ENCODE data around the gene RNF123.
"Not testable (repeated sequence)": the region's sequence is repeated elsewhere in the genome, so short reads cannot be mapped to it uniquely, and the experiment has no call there.

RNF123 gene

DNA sequence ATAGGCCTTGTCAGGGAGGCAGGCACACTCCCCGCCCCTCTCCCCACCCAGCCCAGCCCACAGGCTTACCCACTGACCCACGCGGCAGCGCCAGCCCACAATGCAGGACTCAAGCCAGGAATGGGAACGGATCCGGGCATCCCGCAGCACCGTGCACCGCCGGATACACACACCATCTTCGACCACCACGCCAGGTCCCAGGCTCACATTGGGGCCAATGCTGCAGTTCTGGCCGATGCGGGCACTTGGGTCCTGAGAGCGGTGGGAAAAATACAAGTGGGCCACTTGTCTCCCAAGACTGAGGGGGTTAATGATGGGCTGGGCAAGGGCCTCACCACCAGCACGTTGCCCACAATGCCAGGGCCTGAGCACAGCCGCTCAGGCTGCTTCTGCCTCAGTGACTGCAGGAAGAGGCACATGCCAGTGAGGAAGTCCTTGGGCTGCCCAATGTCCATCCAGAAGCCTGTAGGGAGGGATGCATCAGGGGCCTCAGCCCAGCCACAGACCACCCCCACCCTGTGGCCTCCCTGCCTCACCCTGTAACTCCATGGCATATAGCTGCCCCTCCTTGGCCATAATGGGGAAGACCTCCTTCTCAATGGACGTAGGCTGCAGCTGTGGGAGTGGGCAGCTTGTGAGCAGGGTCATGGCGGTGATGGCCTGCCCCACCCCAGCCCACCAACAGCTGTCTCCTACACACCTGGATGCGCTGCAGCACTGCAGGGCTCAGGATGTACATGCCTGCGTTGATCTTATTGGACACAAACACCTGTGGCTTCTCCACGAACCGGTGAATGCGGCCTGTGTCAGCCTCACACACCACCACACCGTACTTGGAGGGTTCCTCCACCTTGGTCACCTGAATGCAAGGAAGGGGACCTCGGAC is 32.8 kb downstream of the RNF123 start:
- DNase-seq, result no peak

DNA sequence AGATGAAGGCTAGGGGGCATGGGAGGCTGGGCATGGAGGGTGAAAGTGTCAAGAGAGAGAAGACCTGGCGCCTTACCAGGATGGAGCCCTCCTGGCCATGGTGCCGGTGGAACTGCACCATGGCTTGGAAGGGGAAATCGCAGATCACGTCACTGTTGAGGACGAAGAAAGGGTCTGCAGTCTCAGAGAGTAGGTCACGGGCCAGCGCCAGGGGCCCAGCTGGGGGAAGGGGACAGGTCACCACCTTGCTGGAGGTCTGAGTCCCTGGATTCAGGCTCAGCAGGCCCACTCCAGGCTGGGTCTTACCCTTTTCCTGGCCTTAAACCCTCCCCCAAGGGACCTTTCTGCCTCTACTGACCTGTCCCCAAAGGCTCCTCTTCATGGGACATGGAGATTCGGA is 33.5 kb downstream of the RNF123 start:
- DNase-seq, result no peak

DNA sequence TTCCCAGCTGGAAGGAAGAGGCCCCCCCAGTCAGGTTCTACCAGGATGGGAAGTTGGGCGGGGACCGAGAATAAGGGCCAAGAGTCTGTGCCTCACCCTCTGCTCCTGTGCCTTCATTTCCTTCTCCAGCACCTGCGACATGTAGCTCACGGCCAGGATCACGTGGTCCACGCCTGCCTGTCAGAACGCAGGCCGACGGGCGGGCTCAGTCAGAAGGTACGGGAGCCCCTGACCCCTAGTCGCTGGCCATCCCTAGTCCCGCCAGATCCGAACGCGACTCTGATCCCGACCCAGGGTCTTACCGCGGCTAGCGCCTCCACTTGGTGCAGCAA is 33.9 kb downstream of the RNF123 start:
- no peak for DNase-seq

DNA sequence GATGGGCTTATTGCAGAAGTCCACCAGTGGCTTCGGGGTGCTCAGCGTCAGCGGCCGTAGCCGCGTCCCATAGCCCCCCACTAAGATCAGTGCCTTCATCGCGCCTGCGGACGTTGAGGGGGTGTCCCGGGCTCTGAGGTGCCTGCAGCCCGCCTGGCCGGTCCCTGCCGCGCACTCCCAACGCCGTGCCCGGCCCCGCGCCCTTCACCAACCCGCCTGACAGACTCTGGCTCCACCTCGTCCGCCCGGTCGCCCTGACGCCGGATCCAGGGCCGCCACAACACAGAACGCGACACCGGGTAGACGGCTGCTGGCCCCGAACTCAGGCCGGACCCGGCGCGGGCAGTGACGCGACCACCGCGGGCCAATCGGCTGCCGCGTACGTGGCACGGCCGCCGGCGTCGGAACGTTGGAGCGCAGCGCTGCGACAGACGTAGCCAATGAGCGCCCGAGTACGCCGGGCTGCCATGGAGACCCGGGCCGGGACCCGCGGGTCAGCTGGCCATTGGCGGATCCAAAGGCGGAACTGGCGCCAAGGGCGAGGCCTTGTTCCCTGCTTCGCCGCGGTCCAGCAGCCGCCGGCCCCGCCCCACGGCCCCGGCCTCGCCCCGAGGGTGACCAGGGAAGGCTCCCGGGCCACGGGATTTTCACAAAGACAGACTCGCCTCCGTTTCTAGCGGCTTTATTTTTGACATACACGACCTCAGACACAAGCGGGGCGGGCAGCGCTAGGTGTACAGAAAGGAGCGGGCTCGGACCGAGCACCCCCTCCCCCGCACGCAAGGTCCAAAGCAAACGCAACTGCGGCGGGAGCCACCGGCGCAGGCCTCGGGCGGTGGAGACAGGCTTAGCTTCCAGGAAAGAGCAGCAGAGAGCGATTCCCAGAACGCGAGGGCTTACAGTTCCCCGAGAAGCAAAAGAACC is 34.5 kb downstream of the RNF123 start, which contains the start of gene GMPPB:
GMPPB (minus strand) TSS at position 324 of the 924 bp plus-strand sequence; CDS start at position 99, 225 bp downstream.
- peak; percentile 90 to 95 for DNase-seq

DNA sequence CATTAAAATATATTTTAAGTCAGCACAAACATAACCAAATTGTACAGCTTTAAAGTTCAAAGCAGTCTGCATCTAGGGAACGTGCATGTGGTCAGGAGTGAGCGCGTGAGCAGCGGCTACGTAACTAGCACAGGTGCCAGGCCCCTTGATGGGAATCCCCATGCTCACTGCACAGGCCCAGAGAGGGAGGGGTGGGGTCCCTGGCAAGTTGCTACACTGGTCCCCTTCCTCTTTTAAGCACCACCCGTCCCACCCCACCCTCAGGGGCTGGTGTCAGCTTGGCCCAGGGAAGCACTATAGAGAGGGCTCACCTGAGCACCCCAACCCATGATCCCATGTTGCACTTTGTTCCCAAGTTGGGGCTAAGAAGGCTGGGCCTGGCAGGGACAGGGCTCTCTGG is 35.2 kb downstream of the RNF123 start:
- DNase-seq, result no peak

- no peak for DNase-seq
Measured at GRCh38 chr3:49725906-49726681, 36.7 kb downstream of the RNF123 start.

DNA sequence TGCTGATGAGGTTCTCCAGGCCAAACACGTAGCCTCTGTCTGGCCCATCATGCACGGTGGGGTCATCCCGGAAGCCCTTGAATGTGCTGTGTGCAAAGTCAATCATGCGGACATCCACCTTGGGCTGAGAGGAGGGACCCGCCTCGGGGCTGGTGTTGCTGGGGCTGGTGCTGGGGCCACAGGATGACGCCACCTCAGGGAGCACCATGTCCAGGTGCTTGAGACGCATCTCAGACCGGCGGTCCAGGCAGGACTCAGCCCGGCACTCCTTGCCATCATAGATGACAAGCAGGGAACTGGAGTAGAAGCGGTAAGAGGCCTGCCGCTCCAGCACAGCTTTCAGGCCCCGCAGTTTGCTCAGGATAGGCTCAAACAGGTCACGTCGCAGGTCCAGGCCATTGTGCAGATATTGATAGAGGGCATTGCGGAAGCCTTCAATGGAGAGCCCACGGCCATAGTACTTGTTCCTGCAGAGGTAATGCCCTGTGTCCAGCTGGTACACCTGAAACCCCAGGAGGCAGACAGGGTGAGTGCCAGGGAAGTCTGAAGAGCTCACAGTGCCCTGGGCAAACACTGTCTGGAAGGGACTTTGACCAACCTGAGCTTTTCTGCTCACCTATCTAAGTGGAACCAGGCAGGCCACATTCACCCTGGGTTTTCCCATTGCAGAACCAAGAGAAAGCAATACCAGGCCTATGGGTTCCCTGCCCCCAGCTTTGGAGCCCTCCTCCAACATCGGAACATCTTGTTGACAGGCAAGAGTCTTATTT is 38.0 kb downstream of the RNF123 start:
- no peak for DNase-seq

DNA sequence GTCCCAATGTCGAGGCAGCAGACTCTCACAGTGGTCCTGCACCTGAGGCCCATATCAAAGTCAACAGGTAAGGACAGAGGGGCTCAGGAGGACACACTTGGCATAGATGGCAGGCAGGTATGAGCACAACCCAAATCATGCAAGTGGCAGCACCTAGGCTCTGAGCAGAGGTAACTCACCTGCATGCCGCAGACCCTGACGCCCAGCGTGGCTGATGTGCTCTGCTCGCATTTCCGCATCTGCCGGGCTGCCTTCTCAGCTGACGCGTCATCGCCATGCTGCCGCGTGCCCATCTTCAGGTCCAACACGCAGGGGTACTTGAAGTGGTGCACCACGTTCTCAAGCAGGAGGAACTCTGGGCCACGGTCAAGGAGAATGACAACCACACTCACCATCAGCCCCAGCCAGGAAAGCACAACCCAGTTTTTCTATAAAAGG is 38.6 kb downstream of the RNF123 start:
- DNase-seq, result no peak

DNA sequence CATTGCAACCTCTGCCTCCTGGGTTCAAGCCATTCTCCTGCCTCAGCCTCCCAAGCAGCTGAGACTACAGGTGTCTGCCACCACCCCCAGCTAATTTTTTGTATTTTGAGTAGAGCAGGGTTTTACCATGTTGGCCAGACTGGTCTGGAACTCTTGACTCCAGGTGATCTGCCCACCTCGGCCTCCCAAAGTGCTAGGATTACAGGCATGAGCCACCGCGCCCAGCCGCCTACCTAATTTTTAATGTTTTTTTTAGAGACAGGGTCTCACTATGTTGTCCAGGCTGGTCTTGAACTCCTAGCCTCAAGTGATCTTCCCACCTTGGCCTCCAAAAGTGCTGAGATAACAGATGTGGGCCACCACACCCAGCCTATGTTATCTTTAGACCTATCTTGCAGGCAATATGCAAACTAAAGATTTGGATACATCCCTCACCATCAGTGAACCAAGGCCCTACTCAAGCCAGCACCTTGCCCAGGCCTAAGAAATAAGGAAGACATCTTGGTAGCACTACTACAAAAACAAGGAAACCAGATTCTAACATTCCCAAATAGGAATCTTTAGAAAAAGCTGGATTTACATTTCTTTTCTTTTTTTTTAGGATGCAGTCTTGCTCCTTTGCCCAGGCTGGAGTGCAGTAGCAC is 40.7 kb downstream of the RNF123 start:
- DNase-seq, result no peak

GRCh38 chr3:49732597-49732996 is 43.2 kb downstream of the RNF123 start:
- DNase-seq, result no peak

DNA sequence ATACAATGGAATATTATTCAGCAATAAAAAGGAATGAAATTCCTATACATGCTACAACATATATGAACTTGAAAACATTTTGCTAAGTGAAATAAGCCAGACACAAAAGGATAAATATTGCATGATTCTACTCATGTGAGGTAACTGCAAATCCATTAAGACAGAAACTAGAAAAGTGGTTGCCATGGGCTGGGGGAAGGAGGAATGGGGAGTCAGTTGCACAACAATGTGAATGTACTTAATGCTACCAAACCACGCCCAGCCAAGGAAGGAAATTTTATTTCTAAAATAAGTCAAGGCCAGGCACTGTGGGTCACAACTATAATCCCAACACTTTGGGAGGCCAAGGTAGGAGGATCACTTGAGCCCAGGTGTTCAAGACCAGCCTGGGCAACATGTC is 44.2 kb downstream of the RNF123 start:
- no peak for DNase-seq

GRCh38 chr3:49734752-49735151 is 45.4 kb downstream of the RNF123 start:
- DNase-seq, result no peak

DNA sequence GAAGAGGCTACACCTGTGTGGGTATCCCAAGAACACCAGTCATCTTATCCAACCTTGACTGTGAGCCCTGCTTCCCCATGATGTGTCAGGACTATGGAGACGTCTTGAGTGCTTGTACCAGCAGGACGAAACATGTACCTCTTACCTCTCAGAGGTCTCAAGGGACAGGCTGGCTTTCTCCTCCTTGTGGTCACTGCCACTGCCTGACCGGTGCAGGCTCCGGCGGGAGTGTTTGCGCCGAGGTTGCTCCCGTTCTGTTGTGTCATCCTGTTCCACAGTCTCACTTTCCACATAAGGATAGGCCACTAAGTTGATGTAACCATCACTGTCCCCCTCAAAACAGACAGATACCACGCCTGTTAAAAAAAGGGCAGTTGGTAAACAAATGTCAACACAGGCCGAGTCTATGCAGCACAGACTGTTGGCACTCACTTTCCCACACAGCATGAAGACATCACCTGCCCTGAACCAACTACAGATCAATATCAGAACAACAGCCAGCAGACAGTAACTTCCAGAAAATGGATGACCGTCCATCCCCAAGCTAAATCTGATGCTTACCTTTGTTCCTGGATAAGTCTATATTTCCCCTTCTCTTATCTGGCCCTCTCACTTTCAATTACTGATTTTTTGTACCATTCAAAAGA is 48.8 kb downstream of the RNF123 start:
- no peak for DNase-seq

DNA sequence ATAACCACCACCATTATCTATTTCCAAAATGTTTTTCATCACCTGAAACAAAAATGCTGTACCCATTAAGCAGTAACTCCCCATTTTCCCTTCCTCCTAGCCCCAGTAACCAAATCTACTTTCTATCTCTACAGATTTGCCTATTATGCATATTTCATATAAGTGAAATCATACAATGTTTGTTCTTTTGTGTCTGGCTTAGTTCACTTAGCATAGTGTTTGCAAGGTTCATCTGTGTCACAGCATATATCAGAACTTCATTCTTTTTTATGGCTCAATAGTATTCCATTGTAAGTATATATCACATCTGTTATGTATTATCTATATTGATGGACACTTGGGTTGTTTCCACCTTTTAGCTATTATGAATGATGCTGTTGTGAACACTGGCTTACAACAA is 51.1 kb downstream of the RNF123 start:
- no peak for DNase-seq

DNA sequence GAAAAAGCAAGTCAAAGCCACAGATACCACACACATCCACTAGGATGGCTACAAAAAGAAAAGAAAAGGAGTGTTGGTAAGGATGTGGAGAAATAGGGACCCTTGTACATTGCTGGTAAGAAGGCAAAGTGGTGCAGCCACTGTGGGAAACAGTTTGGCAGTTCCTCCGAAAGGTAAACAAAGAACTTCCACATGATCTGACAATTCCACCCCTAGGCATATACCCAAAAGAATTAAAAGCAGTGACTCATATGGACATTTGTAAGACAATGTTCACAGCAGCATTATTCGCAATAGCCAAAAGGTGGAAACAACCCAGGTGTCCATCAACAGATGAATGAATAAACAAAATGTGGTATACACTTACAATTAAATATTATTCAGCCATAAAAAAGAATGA is 56.6 kb downstream of the RNF123 start:
- no peak for DNase-seq

GRCh38 chr3:49747792-49748480 is 58.6 kb downstream of the RNF123 start:
- DNase-seq, result no peak

GRCh38 chr3:49748874-49749273 is 59.5 kb downstream of the RNF123 start:
- DNase-seq, result not testable (repeated sequence)

GRCh38 chr3:49750056-49750455 is 60.7 kb downstream of the RNF123 start:
- no peak for DNase-seq

DNA sequence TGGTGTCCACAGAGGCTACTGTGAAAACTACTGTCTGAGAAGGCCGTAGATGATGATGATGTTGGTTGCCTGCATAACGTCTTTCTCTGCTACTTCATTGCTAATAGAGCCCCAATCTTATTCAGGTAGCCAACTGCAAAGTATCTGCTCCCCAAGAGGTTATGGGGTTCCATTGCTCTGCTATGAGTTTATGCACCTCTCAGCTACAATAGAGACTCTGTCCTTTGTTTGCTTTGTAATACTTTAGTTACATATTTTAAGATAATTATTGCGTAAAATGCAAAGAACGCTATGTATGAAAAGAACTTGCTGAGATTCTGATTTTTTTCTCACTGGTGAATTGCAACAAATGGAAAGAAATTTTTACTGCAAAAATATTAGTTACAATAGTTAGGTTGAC is 62.1 kb downstream of the RNF123 start:
- no peak for DNase-seq

GRCh38 chr3:49754536-49754935 is 65.2 kb downstream of the RNF123 start:
- DNase-seq, result no peak
